ENCODE data around the gene NAV2.

The NAV2 gene

GRCh38 chr11:19759389-19759788 lies 46.8 kb downstream of the NAV2 start:
- TF ChIP-seq POLR2A (IDR thresholded peaks at IDR 0.05; ENCODE audit: low read depth, low read length), result no peak
- DNase-seq (ENCODE audit: insufficient read length, low spot score) (no peak), FAIRE-seq (no peak)

GRCh38 chr11:19762266-19762665 lies 49.6 kb downstream of the NAV2 start:
- FAIRE-seq (no peak), DNase-seq (ENCODE audit: insufficient read length, low spot score) (no peak)
- no peak for TF ChIP-seq POLR2A (IDR thresholded peaks at IDR 0.05; ENCODE audit: low read depth, low read length)

GRCh38 chr11:19763330-19763729 lies 50.7 kb downstream of the NAV2 start:
- DNase-seq (ENCODE audit: insufficient read length, low spot score), result no peak
- no peak for FAIRE-seq
- TF ChIP-seq POLR2A (IDR thresholded peaks at IDR 0.05; ENCODE audit: low read depth, low read length), result no peak

- TF ChIP-seq POLR2A (IDR thresholded peaks at IDR 0.05; ENCODE audit: low read depth, low read length), result no peak
- DNase-seq (ENCODE audit: insufficient read length, low spot score) (no peak), FAIRE-seq (no peak)
Observed at GRCh38 chr11:19766206-19766605, 53.6 kb downstream of the NAV2 start.

GRCh38 chr11:19766810-19767209 lies 54.2 kb downstream of the NAV2 start:
- DNase-seq (ENCODE audit: insufficient read length, low spot score), result no peak
- no peak for TF ChIP-seq POLR2A (IDR thresholded peaks at IDR 0.05; ENCODE audit: low read depth, low read length)
- no peak for FAIRE-seq

- FAIRE-seq, result no peak
- no peak for DNase-seq (ENCODE audit: insufficient read length, low spot score)
- no peak for TF ChIP-seq POLR2A (IDR thresholded peaks at IDR 0.05; ENCODE audit: low read depth, low read length)
Observed at GRCh38 chr11:19767627-19768151, 55.1 kb downstream of the NAV2 start.

- no peak for TF ChIP-seq POLR2A (IDR thresholded peaks at IDR 0.05; ENCODE audit: low read depth, low read length)
- no peak for FAIRE-seq
- no peak for DNase-seq (ENCODE audit: insufficient read length, low spot score)
Observed at GRCh38 chr11:19768197-19768596, 55.6 kb downstream of the NAV2 start.

GRCh38 chr11:19768815-19769214 lies 56.2 kb downstream of the NAV2 start:
- TF ChIP-seq POLR2A (IDR thresholded peaks at IDR 0.05; ENCODE audit: low read depth, low read length), result no peak
- DNase-seq (ENCODE audit: insufficient read length, low spot score) (no peak), FAIRE-seq (no peak)

- no peak for TF ChIP-seq POLR2A (IDR thresholded peaks at IDR 0.05; ENCODE audit: low read depth, low read length)
- peak; percentile 71 for DNase-seq (ENCODE audit: insufficient read length, low spot score)
- FAIRE-seq, result no peak
Observed at GRCh38 chr11:19769820-19770219, 57.2 kb downstream of the NAV2 start.

- no peak for TF ChIP-seq POLR2A (IDR thresholded peaks at IDR 0.05; ENCODE audit: low read depth, low read length)
- DNase-seq (ENCODE audit: insufficient read length, low spot score), result no peak
- no peak for FAIRE-seq
Observed at GRCh38 chr11:19770277-19770676, 57.6 kb downstream of the NAV2 start.

- no peak for TF ChIP-seq POLR2A (IDR thresholded peaks at IDR 0.05; ENCODE audit: low read depth, low read length)
- DNase-seq (ENCODE audit: insufficient read length, low spot score), result no peak
- FAIRE-seq, result no peak
Observed at GRCh38 chr11:19771463-19771862, 58.8 kb downstream of the NAV2 start.

- DNase-seq (ENCODE audit: insufficient read length, low spot score) (no peak), FAIRE-seq (no peak)
- TF ChIP-seq POLR2A (IDR thresholded peaks at IDR 0.05; ENCODE audit: low read depth, low read length), result no peak
Observed at GRCh38 chr11:19772480-19772879, 59.8 kb downstream of the NAV2 start.

- TF ChIP-seq POLR2A (IDR thresholded peaks at IDR 0.05; ENCODE audit: low read depth, low read length), result no peak
- FAIRE-seq, result no peak
Observed at GRCh38 chr11:19774329-19774728, 61.7 kb downstream of the NAV2 start.

GRCh38 chr11:19774817-19775580 lies 62.4 kb downstream of the NAV2 start:
- no peak for TF ChIP-seq POLR2A (IDR thresholded peaks at IDR 0.05; ENCODE audit: low read depth, low read length)
- FAIRE-seq, result no peak

More at GRCh38 chr11:19774329-19774728, 61.7 kb downstream of the NAV2 start:
- no peak for DNase-seq (ENCODE audit: insufficient read length, low spot score)

GRCh38 chr11:19775622-19776021 lies 63.0 kb downstream of the NAV2 start:
- DNase-seq (ENCODE audit: insufficient read length, low spot score) (no peak), FAIRE-seq (no peak)
- TF ChIP-seq POLR2A (IDR thresholded peaks at IDR 0.05; ENCODE audit: low read depth, low read length), result no peak

More at GRCh38 chr11:19774817-19775580, 62.4 kb downstream of the NAV2 start:
- DNase-seq (ENCODE audit: insufficient read length, low spot score), result no peak

All from H54 (cell line).